ENCODE measurements around the gene CEMIP.
"Not testable (repeated sequence)": the region's sequence is repeated elsewhere in the genome, so short reads cannot be mapped to it uniquely, and the experiment has no call there.

DNA sequence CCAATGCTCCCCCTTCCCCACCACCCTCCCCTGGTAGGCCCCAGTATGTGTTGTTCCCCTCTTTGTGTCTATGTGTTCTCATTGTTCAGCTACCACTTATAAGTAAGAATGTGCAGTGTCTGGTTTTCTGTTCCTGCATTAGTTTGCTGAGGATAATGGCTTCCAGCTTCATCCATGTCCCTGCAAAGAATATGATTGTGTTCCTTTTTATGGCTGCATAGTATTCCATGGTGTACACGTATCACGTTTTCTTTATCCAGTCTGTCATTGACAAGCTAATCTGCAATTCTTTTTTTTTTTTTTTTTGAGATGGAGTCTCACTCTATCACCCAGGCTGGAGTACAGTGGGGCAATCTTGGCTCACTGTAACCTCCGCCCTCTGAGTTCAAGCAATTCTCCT is 15.9 kb upstream of the CEMIP start:
- TF ChIP-seq EZH2 (IDR thresholded peaks at IDR 0.05; ENCODE audit: low read length) = not testable (repeated sequence)
- TF ChIP-seq, protein P1, sequence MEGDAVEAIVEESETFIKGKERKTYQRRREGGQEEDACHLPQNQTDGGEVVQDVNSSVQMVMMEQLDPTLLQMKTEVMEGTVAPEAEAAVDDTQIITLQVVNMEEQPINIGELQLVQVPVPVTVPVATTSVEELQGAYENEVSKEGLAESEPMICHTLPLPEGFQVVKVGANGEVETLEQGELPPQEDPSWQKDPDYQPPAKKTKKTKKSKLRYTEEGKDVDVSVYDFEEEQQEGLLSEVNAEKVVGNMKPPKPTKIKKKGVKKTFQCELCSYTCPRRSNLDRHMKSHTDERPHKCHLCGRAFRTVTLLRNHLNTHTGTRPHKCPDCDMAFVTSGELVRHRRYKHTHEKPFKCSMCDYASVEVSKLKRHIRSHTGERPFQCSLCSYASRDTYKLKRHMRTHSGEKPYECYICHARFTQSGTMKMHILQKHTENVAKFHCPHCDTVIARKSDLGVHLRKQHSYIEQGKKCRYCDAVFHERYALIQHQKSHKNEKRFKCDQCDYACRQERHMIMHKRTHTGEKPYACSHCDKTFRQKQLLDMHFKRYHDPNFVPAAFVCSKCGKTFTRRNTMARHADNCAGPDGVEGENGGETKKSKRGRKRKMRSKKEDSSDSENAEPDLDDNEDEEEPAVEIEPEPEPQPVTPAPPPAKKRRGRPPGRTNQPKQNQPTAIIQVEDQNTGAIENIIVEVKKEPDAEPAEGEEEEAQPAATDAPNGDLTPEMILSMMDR (optimal IDR thresholded peaks at IDR 0.05 in 1 of 3, IDR thresholded peaks at IDR 0.05 in 1 of 3, conservative IDR thresholded peaks at IDR 0.05 in 1 of 3; ENCODE audit: extremely low read depth in 1 of 3, insufficient read depth in 2 of 3, low read length in 3 of 3) = not testable (repeated sequence)

All from keratinocyte (primary cell).